GM12874 (cell line): Measurements from ENCODE around the gene PTPRCAP.

Source experiments
- TF ChIP-seq, protein P1 (sequence below): IDR thresholded peaks from 2 replicates; pipeline ENCODE4 v1.5.1; 2011; ENCODE audit warnings: low read depth, mild to moderate bottlenecking, control low read depth, low read length, moderate library complexity; ENCODE audit not compliant: insufficient read depth

Gene PTPRCAP

DNA sequence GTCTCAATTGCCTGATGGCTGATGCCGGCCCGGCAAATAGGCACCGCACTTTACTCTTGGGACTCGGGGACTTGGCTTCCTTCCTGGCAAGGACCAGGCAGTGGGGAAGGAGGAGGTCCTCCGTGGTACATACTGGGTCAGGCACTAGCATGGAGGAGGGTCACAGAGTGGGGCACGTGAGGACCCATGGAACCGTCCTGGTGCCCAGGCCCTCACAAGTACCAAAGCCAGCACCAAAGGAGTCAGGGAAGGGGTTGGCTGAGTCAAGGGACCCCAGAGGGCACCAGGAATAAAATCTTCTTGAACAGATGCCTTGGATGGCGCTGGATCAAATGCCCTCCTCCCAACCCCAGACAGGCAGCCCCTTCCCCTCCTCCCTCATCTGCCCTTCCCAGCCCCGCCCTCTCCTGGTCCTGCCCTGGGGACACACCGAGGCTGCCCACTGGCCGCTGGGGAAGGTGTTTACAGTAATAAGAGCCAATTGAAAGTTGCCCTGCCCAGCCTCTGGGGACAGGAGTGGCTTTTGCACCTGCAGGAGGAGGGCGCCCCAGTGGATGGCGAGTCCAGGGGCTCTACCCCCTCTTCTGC is 27.6 kb downstream of the PTPRCAP start:
- TF ChIP-seq, protein P1, sequence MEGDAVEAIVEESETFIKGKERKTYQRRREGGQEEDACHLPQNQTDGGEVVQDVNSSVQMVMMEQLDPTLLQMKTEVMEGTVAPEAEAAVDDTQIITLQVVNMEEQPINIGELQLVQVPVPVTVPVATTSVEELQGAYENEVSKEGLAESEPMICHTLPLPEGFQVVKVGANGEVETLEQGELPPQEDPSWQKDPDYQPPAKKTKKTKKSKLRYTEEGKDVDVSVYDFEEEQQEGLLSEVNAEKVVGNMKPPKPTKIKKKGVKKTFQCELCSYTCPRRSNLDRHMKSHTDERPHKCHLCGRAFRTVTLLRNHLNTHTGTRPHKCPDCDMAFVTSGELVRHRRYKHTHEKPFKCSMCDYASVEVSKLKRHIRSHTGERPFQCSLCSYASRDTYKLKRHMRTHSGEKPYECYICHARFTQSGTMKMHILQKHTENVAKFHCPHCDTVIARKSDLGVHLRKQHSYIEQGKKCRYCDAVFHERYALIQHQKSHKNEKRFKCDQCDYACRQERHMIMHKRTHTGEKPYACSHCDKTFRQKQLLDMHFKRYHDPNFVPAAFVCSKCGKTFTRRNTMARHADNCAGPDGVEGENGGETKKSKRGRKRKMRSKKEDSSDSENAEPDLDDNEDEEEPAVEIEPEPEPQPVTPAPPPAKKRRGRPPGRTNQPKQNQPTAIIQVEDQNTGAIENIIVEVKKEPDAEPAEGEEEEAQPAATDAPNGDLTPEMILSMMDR = no peak

DNA sequence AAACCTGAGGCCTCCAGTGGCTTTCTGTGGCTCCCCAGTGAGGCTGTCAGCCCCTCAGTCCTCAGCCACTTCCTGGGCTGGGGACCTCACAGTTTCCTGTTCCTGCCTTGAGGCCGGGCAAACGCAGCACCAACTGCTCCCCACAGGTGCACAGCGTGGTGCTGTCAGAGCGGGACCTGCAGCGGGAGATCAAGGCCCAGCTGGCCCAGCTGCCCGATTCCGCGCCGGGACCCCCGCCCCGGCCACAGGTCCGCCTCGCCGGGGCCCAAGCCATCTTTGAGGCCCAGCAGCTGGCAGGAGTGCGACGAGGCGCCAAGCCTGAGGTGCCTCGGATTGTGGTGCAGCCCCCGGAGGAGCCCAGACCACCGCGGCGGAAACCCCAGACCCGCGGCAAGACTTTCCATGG is 28.2 kb downstream of the PTPRCAP start:
- TF ChIP-seq, protein P1 = no peak

GRCh38 chr11:67408437-67409200 is 28.9 kb downstream of the PTPRCAP start:
- TF ChIP-seq, protein P1 = no peak

- TF ChIP-seq, protein P1 = no peak
These were observed 29.8 kb downstream of the PTPRCAP start for GRCh38 chr11:67407688-67408163.

DNA sequence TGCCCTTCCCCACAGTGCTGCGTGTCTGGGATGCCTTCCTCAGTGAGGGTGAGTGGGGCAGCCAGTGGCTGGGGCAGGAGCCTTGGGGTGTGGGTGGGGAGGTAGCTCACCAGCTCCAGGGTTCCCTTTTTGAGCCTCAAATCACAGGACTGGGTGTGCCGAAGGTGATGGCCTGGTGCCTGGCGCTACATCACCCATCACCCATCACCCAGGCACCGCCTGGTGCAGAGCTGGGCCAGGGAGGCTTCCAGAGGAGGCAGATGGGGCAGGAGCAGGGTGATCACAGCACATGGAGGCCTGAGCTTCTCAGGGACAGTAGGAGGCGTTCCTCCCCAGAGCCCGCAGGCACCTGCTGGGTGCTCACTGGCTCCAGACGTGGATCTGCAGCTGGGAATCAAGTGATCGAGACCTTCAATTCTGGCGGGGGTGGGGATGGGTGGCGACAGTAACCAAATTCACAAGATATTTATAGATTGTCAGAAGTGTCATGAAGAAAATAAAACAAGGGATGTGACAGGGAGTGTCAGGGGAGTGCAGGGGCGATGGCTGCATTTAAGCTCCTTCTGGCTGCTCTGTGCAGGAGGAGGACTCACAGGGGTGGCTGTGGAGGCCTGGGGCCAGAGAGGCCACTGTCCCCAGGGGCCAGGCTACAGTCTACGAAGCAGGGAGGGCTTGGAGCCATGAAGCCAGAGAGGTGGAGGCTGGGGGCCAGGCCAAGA is 30.4 kb downstream of the PTPRCAP start:
- TF ChIP-seq, protein P1 = no peak

DNA sequence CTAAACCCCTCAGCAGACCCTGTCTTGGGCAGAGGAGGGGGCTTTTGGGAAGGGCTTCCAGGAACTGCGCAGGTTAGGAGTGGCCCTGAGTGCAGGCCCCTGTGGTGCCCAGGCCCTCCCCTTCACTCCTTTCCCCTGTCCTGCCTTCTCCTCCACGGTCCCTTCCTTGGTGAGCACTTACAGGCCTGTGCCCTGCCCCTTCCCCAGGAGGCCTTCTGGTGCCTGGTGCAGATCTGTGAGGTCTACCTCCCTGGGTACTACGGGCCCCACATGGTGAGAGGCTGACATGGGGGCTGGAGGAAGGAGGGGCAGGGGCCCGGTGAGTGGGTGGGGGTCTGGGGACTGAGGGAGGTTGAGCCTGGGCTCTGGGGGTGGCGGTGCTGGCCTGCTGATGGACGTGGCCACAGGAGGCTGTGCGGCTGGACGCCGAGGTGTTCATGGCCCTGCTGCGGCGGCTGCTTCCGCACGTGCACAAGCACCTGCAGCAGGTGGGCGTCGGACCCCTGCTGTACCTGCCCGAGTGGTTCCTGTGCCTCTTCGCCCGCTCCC is 31.0 kb downstream of the PTPRCAP start:
- TF ChIP-seq, protein P1 = no peak

DNA sequence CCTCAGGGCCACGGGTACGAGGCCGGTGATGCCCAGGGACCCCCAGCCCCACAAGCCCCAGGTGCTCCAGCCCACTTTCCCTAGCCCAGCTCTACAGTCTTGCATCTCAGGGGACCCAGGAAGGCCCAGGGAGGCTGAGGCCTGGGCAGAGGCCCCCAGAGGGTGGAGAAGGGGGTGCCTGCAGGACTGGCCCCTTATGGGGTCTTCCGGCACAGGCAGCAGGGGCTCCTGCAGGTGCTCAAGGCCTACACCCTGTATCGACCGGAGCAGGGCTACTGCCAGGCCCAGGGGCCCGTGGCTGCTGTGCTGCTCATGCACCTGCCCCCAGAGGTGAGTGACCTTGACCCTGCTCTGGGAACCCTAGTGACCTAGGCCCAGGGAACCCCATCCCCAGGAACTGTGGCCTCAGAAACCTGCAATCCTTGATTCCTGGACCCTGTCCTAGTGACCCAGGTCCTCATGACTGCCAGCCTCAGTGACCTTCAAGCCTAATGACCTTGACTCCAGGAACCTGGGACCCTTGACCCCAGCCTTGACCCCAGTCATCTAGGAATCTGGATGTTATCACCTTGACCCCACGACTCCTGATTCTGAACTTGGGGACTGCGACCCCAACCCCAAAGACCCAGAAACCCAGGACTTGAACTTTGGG is 31.7 kb downstream of the PTPRCAP start:
- TF ChIP-seq, protein P1 = no peak
